ENCODE results near the gene THSD7A. TPM values are rescaled to one million over a fixed set of nuclear protein-coding genes. Genes with fewer than 3 reads are reported as not detected.

THSD7A gene
- total RNA-seq, 2 experiments from 2014 or later = not detected

DNA sequence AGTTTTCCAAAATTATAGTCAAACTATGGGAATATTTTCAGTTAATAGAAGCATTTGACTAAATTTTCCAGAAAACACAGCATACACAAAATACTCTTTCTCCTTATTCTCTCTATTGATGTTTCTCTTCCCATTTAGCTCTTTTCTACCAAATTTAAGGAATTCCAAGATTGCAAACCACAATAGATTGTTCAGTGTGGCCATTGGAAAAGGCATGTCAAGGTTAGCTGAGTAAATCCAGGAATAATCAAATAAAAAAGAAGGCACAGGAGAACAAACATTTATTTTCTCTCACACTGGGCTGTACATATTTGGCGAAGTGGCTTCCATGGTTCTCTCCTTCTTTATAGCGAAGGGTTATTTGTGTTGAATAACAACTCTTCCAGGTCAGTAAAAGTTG, 117.3 kb downstream of the THSD7A start:
- Mint-ChIP-seq H3K4me1 (ENCODE audit: low read depth) (no peaks in the 10 kb centered on the region), H3K27me3 (no peaks in the 10 kb centered on the region), H3K36me3 (ENCODE audit: low read depth) (no peaks in the 10 kb centered on the region), H3K9me3 (peaks cover 2% of the 10 kb centered on the region), H3K4me3 (no peak overlapping the region), H3K27ac (no peak overlapping the region)
- TF ChIP-seq, protein P1, sequence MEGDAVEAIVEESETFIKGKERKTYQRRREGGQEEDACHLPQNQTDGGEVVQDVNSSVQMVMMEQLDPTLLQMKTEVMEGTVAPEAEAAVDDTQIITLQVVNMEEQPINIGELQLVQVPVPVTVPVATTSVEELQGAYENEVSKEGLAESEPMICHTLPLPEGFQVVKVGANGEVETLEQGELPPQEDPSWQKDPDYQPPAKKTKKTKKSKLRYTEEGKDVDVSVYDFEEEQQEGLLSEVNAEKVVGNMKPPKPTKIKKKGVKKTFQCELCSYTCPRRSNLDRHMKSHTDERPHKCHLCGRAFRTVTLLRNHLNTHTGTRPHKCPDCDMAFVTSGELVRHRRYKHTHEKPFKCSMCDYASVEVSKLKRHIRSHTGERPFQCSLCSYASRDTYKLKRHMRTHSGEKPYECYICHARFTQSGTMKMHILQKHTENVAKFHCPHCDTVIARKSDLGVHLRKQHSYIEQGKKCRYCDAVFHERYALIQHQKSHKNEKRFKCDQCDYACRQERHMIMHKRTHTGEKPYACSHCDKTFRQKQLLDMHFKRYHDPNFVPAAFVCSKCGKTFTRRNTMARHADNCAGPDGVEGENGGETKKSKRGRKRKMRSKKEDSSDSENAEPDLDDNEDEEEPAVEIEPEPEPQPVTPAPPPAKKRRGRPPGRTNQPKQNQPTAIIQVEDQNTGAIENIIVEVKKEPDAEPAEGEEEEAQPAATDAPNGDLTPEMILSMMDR (IDR thresholded peaks at IDR 0.05) = no peak
- no peak for DNase-seq
- ChIA-PET POLR2A (no interaction called here), CTCF (no interaction called here)
- ATAC-seq = no peak
- intact Hi-C loops (cut with micrococcal nuclease) = no loop called here

DNA sequence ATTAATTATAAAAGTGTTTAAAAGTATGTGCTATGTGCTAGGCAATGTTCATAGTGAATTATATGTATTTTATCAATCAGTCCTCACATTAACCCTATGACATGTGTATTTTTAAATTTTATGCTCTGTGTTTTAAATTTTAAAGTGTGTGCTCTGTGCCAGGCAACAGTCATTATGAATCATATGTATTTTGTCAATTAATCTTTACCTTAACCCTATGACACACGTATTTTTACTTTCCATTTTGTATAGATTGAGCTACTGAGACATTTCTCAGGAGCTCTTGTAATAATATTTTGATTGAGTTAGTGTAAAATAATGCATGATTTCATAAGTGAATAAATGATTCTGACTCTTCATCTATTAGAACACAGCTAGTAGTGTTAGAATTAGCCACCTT, 117.8 kb downstream of the THSD7A start:
- intact Hi-C loops (cut with micrococcal nuclease) = no loop called here
- ATAC-seq = no peak
- CTCF ChIA-PET = no interaction called here
- DNase-seq = no peak
- Mint-ChIP-seq H3K36me3 (ENCODE audit: low read depth) (no peaks in the 10 kb centered on the region), H3K27ac (no peak overlapping the region), H3K4me3 (no peak overlapping the region), H3K4me1 (ENCODE audit: low read depth) (no peaks in the 10 kb centered on the region), H3K9me3 (peaks cover 2% of the 10 kb centered on the region), H3K27me3 (no peaks in the 10 kb centered on the region)
- POLR2A ChIA-PET = no interaction called here
- TF ChIP-seq, protein P1 (IDR thresholded peaks at IDR 0.05) = no peak

DNA sequence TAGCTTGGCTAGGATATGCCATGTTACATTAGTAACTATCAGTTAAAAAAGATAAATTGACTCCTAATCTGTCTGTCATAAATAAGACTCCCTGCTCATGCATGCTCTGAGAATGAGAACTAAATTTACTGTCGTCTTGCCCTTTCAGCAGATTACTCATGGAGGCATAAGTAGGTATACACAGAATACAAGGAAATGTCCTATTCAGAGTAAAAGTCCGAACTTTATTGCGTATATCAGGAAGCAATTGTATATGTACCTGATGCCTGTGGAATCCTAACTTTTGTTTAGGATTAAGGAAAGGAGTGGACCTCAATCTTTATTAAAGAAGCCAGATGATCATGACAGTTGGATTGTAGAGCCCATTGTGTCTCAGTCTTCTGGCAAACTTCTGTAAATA, 118.6 kb downstream of the THSD7A start:
- ATAC-seq (no peak), DNase-seq (no peak)
- no peak overlapping the region for H3K27ac Mint-ChIP-seq
- H3K4me1 Mint-ChIP-seq (ENCODE audit: low read depth) = no peaks in the 10 kb centered on the region
- ChIA-PET POLR2A (no interaction called here), CTCF (no interaction called here)
- TF ChIP-seq, protein P1 (IDR thresholded peaks at IDR 0.05) = no peak
- H3K9me3 Mint-ChIP-seq = peaks cover 2% of the 10 kb centered on the region
- intact Hi-C loops (cut with micrococcal nuclease) = no loop called here
- H3K36me3 Mint-ChIP-seq (ENCODE audit: low read depth) = no peaks in the 10 kb centered on the region
- no peaks in the 10 kb centered on the region for H3K27me3 Mint-ChIP-seq
- H3K4me3 Mint-ChIP-seq = no peak overlapping the region

DNA sequence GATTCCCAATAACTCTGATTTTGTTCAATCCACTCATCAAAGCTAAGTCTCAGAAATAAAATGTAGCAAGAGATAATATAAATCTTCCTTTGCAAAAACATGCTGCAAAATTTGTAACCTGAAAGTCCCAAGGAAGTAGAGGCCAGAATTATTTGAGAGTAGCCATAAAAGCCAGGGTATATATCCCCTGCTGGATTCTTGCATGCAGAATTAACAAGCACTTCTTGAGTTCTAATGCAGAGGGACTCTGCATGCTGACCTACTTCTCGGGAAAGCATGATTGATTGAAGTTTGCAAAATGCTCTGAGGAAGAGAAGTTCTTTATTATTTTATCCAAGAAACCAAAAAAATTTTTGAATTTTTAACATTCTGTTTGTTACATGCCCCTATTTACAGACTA, 121.6 kb downstream of the THSD7A start:
- intact Hi-C loops (cut with micrococcal nuclease) = no loop called here
- DNase-seq (no peak), ATAC-seq (no peak)
- H3K36me3 Mint-ChIP-seq (ENCODE audit: low read depth) = no peaks in the 10 kb centered on the region
- no peaks in the 10 kb centered on the region for H3K4me1 Mint-ChIP-seq (ENCODE audit: low read depth)
- no peak overlapping the region for H3K4me3 Mint-ChIP-seq
- TF ChIP-seq, protein P1 (IDR thresholded peaks at IDR 0.05) = no peak
- ChIA-PET CTCF (no interaction called here), POLR2A (no interaction called here)
- no peaks in the 10 kb centered on the region for H3K9me3 Mint-ChIP-seq
- H3K27ac Mint-ChIP-seq = no peak overlapping the region
- H3K27me3 Mint-ChIP-seq = no peaks in the 10 kb centered on the region

DNA sequence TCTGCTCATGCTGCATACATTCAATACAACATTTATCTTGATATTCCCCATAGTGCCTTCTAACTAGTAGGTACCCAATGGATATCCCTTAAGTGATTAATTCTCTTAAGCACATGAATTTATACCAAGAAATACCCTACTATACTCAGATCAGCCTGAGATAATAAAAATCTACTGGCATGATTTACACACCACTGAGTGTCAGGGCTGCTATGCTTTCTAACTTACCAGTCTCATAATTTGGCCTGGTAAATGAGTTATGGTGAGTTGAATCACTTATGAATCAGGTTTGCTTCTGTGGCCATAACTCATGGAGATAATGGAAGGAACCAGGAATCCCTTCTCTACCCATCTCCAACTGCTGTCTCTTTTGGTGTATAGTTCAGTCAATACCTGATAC, 122.8 kb downstream of the THSD7A start:
- Mint-ChIP-seq H3K4me3 (no peak overlapping the region), H3K4me1 (ENCODE audit: low read depth) (no peaks in the 10 kb centered on the region), H3K27ac (no peak overlapping the region), H3K36me3 (ENCODE audit: low read depth) (no peaks in the 10 kb centered on the region), H3K9me3 (no peaks in the 10 kb centered on the region), H3K27me3 (no peaks in the 10 kb centered on the region)
- DNase-seq (no peak), ATAC-seq (no peak)
- POLR2A ChIA-PET = no interaction called here
- TF ChIP-seq, protein P1 (IDR thresholded peaks at IDR 0.05) = no peak
- CTCF ChIA-PET = no interaction called here
- intact Hi-C loops (cut with micrococcal nuclease) = no loop called here

All from activated CD8-positive, alpha-beta T cell treated with anti-CD3 and anti-CD28 coated beads for 36 hours (primary cell).